HFF-Myc (cell line): ENCODE results near the gene NUP54.

Source experiments
- DNase-seq: peaks from one replicate; pipeline ENCODE4 v3.0.0-alpha.2; 2011; ENCODE audit warnings: low read depth; ENCODE audit errors: extremely low read depth
- H3K4me3 ChIP-seq: replicated peaks from 2 replicates; pipeline ENCODE4 v1.5.1; 2011; ENCODE audit warnings: low read depth, mild to moderate bottlenecking, control low read depth, low read length
- TF ChIP-seq, protein P1 (sequence below): IDR thresholded peaks from 2 replicates; pipeline ENCODE4 v1.5.1; 2012; ENCODE audit warnings: mild to moderate bottlenecking, low read depth, low read length, control low read depth; ENCODE audit errors: missing control alignments

The NUP54 gene

DNA sequence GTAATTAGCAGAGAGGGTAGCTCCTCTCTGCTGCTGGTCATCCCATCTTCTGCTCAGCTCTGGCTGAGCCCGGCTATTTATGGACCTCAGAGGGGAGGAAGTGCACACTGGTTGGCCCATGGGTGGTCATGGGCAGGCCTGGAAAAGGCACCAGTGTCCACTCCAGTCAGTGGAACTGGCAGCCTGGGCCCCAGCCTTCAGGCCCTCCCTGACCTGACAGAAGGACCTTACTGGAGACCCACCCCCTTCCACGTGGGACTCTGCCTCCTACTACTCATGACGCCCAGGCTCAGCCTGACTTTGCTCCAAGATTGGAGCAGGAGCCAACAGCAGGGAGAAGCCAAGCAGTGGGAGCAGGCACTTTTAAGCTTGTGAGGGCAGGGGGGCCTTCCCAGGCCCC, 81.7 kb downstream of the NUP54 start:
- no peak overlapping the region for H3K4me3 ChIP-seq
- TF ChIP-seq, protein P1, sequence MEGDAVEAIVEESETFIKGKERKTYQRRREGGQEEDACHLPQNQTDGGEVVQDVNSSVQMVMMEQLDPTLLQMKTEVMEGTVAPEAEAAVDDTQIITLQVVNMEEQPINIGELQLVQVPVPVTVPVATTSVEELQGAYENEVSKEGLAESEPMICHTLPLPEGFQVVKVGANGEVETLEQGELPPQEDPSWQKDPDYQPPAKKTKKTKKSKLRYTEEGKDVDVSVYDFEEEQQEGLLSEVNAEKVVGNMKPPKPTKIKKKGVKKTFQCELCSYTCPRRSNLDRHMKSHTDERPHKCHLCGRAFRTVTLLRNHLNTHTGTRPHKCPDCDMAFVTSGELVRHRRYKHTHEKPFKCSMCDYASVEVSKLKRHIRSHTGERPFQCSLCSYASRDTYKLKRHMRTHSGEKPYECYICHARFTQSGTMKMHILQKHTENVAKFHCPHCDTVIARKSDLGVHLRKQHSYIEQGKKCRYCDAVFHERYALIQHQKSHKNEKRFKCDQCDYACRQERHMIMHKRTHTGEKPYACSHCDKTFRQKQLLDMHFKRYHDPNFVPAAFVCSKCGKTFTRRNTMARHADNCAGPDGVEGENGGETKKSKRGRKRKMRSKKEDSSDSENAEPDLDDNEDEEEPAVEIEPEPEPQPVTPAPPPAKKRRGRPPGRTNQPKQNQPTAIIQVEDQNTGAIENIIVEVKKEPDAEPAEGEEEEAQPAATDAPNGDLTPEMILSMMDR, result no peak
- DNase-seq, result no peak
